GM20000 (cell line): Measurements from ENCODE around the gene ATMIN.

Source experiments
- DNase-seq: peaks from one replicate; pipeline ENCODE4 v3.0.0; 2012; ENCODE audit warnings: low spot score
- TF ChIP-seq, protein P1 (sequence below): IDR thresholded peaks from 2 replicates; pipeline ENCODE4 v1.5.1; 2012; ENCODE audit warnings: mild to moderate bottlenecking, control low read depth; ENCODE audit errors: extremely low read depth, missing control alignments

Gene ATMIN

DNA sequence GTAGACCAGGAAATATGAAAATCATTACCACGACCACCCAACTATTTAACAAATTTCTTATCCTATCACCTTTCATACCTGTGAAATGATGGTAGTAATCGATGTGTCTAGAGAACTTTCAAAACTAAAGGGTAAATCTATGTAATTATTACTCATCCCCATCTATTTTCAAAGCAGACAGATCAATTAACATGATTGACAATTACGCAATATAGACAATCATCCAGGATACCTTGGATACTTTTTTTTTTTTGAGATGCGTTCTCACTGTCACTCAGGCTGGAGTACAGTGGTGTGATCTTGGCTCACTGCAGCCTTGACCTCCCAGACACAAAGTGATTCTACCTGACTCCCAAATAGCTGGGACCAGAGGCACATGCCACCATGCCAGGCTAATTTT lies 45.4 kb downstream of the ATMIN start:
- DNase-seq = no peak
- TF ChIP-seq, protein P1, sequence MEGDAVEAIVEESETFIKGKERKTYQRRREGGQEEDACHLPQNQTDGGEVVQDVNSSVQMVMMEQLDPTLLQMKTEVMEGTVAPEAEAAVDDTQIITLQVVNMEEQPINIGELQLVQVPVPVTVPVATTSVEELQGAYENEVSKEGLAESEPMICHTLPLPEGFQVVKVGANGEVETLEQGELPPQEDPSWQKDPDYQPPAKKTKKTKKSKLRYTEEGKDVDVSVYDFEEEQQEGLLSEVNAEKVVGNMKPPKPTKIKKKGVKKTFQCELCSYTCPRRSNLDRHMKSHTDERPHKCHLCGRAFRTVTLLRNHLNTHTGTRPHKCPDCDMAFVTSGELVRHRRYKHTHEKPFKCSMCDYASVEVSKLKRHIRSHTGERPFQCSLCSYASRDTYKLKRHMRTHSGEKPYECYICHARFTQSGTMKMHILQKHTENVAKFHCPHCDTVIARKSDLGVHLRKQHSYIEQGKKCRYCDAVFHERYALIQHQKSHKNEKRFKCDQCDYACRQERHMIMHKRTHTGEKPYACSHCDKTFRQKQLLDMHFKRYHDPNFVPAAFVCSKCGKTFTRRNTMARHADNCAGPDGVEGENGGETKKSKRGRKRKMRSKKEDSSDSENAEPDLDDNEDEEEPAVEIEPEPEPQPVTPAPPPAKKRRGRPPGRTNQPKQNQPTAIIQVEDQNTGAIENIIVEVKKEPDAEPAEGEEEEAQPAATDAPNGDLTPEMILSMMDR = no peak

DNA sequence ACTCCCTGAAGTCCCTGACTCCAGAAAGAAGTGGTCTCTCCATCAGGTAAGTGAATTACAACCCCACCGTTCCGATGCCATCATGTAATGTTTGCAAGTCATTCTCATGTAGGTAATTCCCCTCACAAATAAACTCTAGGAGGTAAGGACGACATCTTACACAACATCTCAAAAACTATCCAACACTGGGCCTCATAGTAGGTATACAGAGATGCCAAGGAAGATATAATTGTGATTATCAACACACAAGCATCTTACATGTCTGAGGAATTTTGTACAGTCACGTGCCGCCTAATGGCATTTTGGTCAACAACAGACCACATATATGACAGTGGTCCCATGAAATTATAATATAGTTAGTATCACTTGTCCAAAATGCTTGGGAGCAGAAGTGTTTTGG lies 53.2 kb downstream of the ATMIN start:
- no peak for DNase-seq
- TF ChIP-seq, protein P1 = no peak

DNA sequence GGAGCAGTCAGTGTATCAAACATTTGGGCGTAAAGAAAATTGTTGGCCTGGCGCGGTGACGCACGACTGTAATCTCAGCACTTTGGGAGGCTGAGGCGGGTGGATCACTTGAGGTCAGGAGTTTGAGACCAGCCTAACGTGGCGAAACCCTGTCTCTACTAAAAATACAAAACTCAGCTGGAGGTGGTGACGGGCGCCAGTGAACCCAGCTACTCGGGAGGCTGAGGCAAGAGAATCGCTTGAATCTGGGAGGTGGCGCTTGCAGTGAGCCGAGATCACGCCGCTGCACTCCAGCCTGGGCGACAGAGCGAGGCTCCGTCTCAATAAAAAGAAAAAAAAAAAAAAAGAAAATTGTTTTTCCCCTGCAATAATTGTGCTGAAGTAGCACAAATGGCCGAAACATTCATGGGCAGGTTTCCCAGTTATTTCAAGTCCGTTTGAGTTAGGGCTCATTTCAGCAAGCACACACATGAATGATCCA lies 59.2 kb downstream of the ATMIN start:
- no peak for DNase-seq
- TF ChIP-seq, protein P1 = no peak

DNA sequence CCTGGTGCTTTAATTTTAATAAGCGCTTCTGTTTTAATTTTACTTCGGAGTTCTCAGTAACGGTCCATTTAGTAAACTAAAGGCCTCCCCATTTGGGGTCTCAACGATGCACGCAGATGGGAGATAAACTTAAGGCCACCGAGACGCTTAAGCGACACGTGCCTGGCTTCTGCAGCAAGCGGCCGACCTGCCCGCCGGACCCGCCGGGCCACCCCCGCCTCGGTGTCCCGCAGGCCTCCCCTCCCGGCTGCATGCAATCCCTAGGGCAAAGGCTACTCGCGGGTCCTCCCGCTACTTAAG lies 60.0 kb downstream of the ATMIN start:
- DNase-seq = no peak
- TF ChIP-seq, protein P1 = no peak

DNA sequence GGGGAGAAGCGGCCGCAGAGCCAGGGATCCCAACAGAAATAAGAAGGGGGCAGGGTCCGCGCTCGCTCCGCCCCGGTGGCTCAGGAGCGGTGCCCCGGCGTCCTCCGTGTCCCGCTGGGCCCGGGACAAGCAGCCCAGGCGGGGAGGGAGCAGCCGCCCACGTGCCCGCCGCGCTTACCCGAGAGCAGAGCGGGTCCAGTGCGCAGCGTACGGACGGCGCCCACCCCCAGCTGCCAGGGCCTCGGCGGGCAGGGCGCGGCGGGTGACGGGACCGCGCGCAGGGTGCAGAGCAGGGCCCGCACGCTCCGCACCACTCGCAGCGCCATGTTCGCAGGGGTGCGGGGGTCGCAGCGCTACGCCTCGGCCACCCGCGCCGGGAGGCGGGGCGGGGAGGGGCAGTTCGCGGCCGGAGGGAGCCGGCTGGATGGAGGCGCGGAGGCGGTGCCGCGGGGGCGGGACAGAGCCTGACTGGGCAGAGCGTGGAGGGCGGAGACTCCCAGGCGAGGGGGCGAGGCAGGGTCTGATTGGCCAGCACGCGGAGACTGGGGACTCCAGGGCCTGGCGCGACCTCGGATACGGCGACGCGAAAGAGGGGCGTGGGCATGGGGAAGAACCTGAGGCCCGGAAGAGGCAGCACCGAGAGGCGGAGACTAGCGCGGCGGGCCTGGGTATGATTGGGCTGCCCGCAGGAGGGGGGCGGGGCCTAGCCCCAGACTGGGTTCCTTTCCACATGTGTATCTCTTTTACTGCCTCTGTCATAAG lies 60.5 kb downstream of the ATMIN start, which contains the start of gene GCSH:
GCSH (minus strand) TSS at position 443 of the 762 bp plus-strand sequence; CDS start at position 326, 117 bp downstream.
- TF ChIP-seq, protein P1 = no peak
- peak; percentile 96 for DNase-seq

DNA sequence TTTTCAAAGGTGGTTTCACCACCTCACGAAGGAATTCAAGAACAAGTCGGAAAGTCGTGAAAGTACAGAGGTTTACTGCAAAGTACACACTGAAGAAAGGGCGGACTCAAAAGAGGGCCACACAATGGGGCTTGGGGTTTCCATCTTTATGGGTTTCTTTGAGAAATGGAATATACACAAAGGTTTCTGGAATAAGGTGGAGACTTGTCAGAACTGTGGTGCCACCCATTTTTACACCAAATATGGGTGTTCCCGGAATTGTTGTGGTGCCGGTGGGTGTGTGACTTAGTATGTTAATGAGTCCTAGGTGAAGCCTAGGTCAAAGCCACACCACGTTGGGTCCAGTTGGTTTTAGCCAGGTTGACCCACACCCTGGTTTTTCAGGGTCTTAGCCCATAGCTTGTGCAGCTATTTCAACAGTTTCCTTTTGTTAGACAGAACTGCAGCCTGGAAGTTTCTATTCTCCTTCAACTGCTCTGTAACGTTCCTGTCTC lies 61.1 kb downstream of the ATMIN start:
- DNase-seq = no peak
- TF ChIP-seq, protein P1 = no peak
